Measurements from ENCODE around the gene TMED4.
"Not testable (repeated sequence)": the region's sequence is repeated elsewhere in the genome, so short reads cannot be mapped to it uniquely, and the experiment has no call there.

GRCh38 chr7:44597181-44597580 lies 15.2 kb upstream of the TMED4 start:
- not testable (repeated sequence) for TF ChIP-seq CTCF (IDR thresholded peaks at IDR 0.05; ENCODE audit: low read depth, low read length, missing input control); RAD21 (IDR thresholded peaks at IDR 0.05); REST (IDR thresholded peaks at IDR 0.05); YY1 (IDR thresholded peaks at IDR 0.05); GABPA (IDR thresholded peaks at IDR 0.05 in 1 of 2, conservative IDR thresholded peaks at IDR 0.05 in 1 of 2); JUND (IDR thresholded peaks at IDR 0.05); SP1 (IDR thresholded peaks at IDR 0.05); ATF3 (IDR thresholded peaks at IDR 0.05); HNF4A (conservative IDR thresholded peaks at IDR 0.05)
